K562 (cell line): Measurements from ENCODE around the gene PRKACA. TPM values are rescaled to one million over a fixed set of nuclear protein-coding genes. Genes with fewer than 3 reads are reported as not detected.

Source experiments
- ATAC-seq: fragments of 200-7000 bp; cut with Tn5 transposase; 3 replicates; pipeline ENCODE4 v1.9.1; 2020; ENCODE audit warnings: moderate library complexity
- BruUV-seq: library from RNA; stranded (reverse); fragments of 400-500 nt; replicated peaks from 2 replicates; lab custom pipeline; 2021; lab: Mats Ljungman, UMichigan
- CTCF ChIA-PET: fragments of 300-600 bp; formaldehyde crosslinking; extraction: SDS; loops from one replicate; lab custom pipeline; 2021; ENCODE audit warnings: low intra/inter-chr PET ratio; lab: Yijun Ruan, JAX
- POLR2A ChIA-PET: fragments of 300-600, 350-650 bp; sonication (Branson Sonifier 250); formaldehyde crosslinking; extraction: SDS; loops from one replicate; lab custom pipeline; 2021; ENCODE audit warnings: antibody characterized with exemption, inconsistent platforms; lab: Yijun Ruan, JAX
- DNase-seq, 4 experiments: peaks; one replicate each; pipeline versions ENCODE4 v3.0.0 to v3.0.0-alpha.2; 2011 to 2018; ENCODE audit warnings: low spot score in 3 of 4, mixed read lengths in 3 of 4; ENCODE audit errors: extremely low read depth in 1 of 4
- FAIRE-seq: peaks from 2 replicates; lab custom pipeline; 2011; peaks lifted over from hg19 to GRCh38; lab: Jason Lieb, UNC
- H2AFZ ChIP-seq: 2 replicates; pipeline ENCODE4 v1.6.0; 2011; ENCODE audit warnings: low read depth, low read length, control low read depth, inconsistent platforms
- H3K27ac ChIP-seq: fragments of 200-600 bp; 3 replicates; pipeline ENCODE4 v1.8.0; 2011; ENCODE audit warnings: low read depth, mild to moderate bottlenecking, control low read depth, inconsistent platforms, low read length, moderate library complexity, mixed read lengths; ENCODE audit errors: extremely low read depth
- H3K27me3 ChIP-seq, 2 experiments: fragments of 300-600 bp in 1 of 2; 2 replicates in 1 of 2; 3 replicates in 1 of 2; pipeline versions ENCODE4 v1.6.0 to v1.8.0; 2011; ENCODE audit warnings: inconsistent platforms in 2 of 2, low read length in 2 of 2, mild to moderate bottlenecking in 1 of 2, mixed read lengths in 1 of 2, moderate library complexity in 1 of 2; ENCODE audit not compliant: control insufficient read depth in 2 of 2, insufficient read depth in 2 of 2
- H3K36me3 ChIP-seq: fragments of 300-600 bp; 3 replicates; pipeline ENCODE4 v1.8.0; 2011; ENCODE audit warnings: mild to moderate bottlenecking, low read length, inconsistent platforms; ENCODE audit not compliant: control insufficient read depth, insufficient read depth
- H3K4me1 ChIP-seq, 2 experiments: fragments of 200-600 bp in 1 of 2; replicated peaks in 1 of 2; 2 replicates in 1 of 2; 3 replicates in 1 of 2; pipeline versions ENCODE4 v1.5.1 to v1.8.0; 2011; ENCODE audit warnings: inconsistent platforms in 2 of 2, low read length in 2 of 2, mild to moderate bottlenecking in 1 of 2, mixed read lengths in 1 of 2, moderate library complexity in 1 of 2; ENCODE audit not compliant: control insufficient read depth in 2 of 2, insufficient read depth in 2 of 2
- H3K4me2 ChIP-seq: 2 replicates; pipeline ENCODE4 v1.6.1; 2011; ENCODE audit warnings: low read length, control low read depth, inconsistent platforms, mixed read lengths; ENCODE audit not compliant: insufficient read depth
- H3K4me3 ChIP-seq: fragments of 200-600 bp; sonication (generic), shearing (Covaris generic); 2 replicates; pipeline ENCODE4 v1.5.1; 2016; ENCODE audit warnings: control low read depth, inconsistent platforms
- H3K79me2 ChIP-seq: fragments of 200-600 bp; 3 replicates; pipeline ENCODE4 v1.8.0; 2011; ENCODE audit warnings: low read length, inconsistent platforms; ENCODE audit not compliant: control insufficient read depth, insufficient read depth
- H3K9ac ChIP-seq, 2 experiments: 2 replicates each; pipeline versions ENCODE4 v1.6.0 to v1.6.1; 2011; ENCODE audit warnings: low read depth in 2 of 2, low read length in 2 of 2, control low read depth in 1 of 2, inconsistent platforms in 1 of 2, mild to moderate bottlenecking in 1 of 2, mixed read lengths in 1 of 2; ENCODE audit not compliant: insufficient read depth in 1 of 2
- H3K9me1 ChIP-seq: one replicate; pipeline ENCODE4 v1.6.0; 2011; ENCODE audit warnings: inconsistent platforms, mild to moderate bottlenecking, low read length, moderate library complexity; ENCODE audit not compliant: control insufficient read depth, insufficient read depth
- H3K9me3 ChIP-seq: replicated peaks from 2 replicates; pipeline ENCODE4 v1.5.1; 2011; ENCODE audit warnings: low read depth, low read length, inconsistent platforms; ENCODE audit not compliant: control insufficient read depth, insufficient read depth
- H4K20me1 ChIP-seq: replicated peaks from 2 replicates; pipeline ENCODE4 v1.6.1; 2011; ENCODE audit warnings: low read length, inconsistent platforms, mixed read lengths; ENCODE audit not compliant: control insufficient read depth, insufficient read depth
- CHD4 ChIP-seq: fragments of 200-600 bp; sonication (generic); IDR thresholded peaks from 3 replicates; pipeline ENCODE4 v1.6.1; 2012; ENCODE audit warnings: low read depth, mild to moderate bottlenecking, mixed read lengths, low read length, inconsistent platforms; ENCODE audit not compliant: insufficient read depth, insufficient replicate concordance, poor library complexity, severe bottlenecking
- ILK ChIP-seq: fragments of 450-650 bp; IDR thresholded peaks from 2 replicates; pipeline ENCODE4 v1.6.1; 2016; ENCODE audit warnings: missing genetic modification characterization, low read depth, mild to moderate bottlenecking, missing compliant biosample characterization, moderate library complexity, borderline replicate concordance
- RBBP5 ChIP-seq: fragments of 200-600 bp; sonication (generic); IDR thresholded peaks from 2 replicates; pipeline ENCODE4 v1.6.1; 2012; ENCODE audit warnings: borderline replicate concordance, mild to moderate bottlenecking, low read length, control low read depth, inconsistent platforms; ENCODE audit not compliant: insufficient read depth, poor library complexity, severe bottlenecking
- RBM25 ChIP-seq: fragments of 200-400 bp; formaldehyde crosslinking; IDR thresholded peaks from 2 replicates; pipeline ENCODE4 v1.6.1; 2018; ENCODE audit warnings: low read length, low read depth, moderate library complexity; ENCODE audit not compliant: severe bottlenecking
- SREBF1 ChIP-seq: fragments of 150-350 bp; IDR thresholded peaks from 2 replicates; pipeline ENCODE4 v1.6.1; 2014; ENCODE audit warnings: antibody characterized with exemption, low read depth, low read length, borderline replicate concordance
- ZKSCAN1 ChIP-seq: fragments of 150-350 bp; IDR thresholded peaks from 2 replicates; pipeline ENCODE4 v1.6.1; 2016; ENCODE audit warnings: low read depth, low read length
- ZSCAN29 ChIP-seq: fragments of 450-650 bp; IDR thresholded peaks from 2 replicates; pipeline ENCODE4 v1.6.1; 2017
- WGBS: fragments of 100-300 bp; shearing (Covaris generic); methylation state at CpG from one replicate; pipeline ENCODE4 v1.1.6; 2016; ENCODE audit warnings: low coverage, mixed read lengths; ENCODE audit not compliant: insufficient coverage; ENCODE audit errors: missing lambda C conversion rate; 5-methylcytosine and 5-hydroxymethylcytosine counted together
- in situ Hi-C: fragments of 300-500 bp; cut with MboI; formaldehyde crosslinking; loops from 4 replicates; pipeline ENCODE4 v1.15.0; 2018; ENCODE audit warnings: inconsistent platforms, mixed read lengths
- intact Hi-C: fragments of 100-400 bp; cut with micrococcal nuclease; formaldehyde crosslinking; loops from 2 replicates; pipeline ENCODE4 v1.14.2; 2022
- polyA plus RNA-seq, 8 experiments: library from polyadenylated mRNA; depleted of rRNA in 4 of 8; stranded (reverse) in 5 of 8; unstranded in 3 of 8; fragments of >200 nt; fragmentation: Nextera tagmentation in 2 of 8; fragmentation: Illumina TruSeq in 1 of 8; extraction: Ambion mirVana in 2 of 8; extraction: Trizol in 1 of 8; gene quantifications; 2 replicates each; pipeline versions ENCODE4 v1.2.1 to v1.2.3, GENCODE V29; 2011 to 2014; ENCODE audit warnings: inconsistent platforms in 1 of 8, missing spikeins in 1 of 8
- total RNA-seq, 7 experiments: library from RNA; depleted of rRNA in 6 of 7; stranded (reverse); fragments of >200 nt in 6 of 7; fragmentation: Illumina TruSeq in 2 of 7; extraction: Trizol in 2 of 7; gene quantifications; 2 replicates each; pipeline versions ENCODE4 v1.2.1 to v1.2.3, GENCODE V29; 2011 to 2021; ENCODE audit warnings: low replicate concordance in 1 of 7
- TF ChIP-seq, protein P1 (sequence below): fragments of 200-800 bp; sonication (Bioruptor generic); IDR thresholded peaks from 2 replicates; pipeline ENCODE4 v1.6.1; 2017; ENCODE audit warnings: missing genetic modification characterization, missing compliant biosample characterization
- TF ChIP-seq, protein P2 (sequence below), 2 experiments: fragments of 450-650 bp; formaldehyde crosslinking in 1 of 2; IDR thresholded peaks; 2 replicates each; pipeline versions ENCODE4 v1.4.0 to v1.6.1; 2014 to 2020; ENCODE audit warnings: mild to moderate bottlenecking in 2 of 2, borderline replicate concordance in 1 of 2, low read depth in 1 of 2

Gene PRKACA
- total and polyA plus RNA-seq, 9 of the 15 experiments (the other 6 are each of a cell fraction or from before 2014, with no cell fraction given) = 1.2 to 63.1 (median 13.0) TPM

DNA sequence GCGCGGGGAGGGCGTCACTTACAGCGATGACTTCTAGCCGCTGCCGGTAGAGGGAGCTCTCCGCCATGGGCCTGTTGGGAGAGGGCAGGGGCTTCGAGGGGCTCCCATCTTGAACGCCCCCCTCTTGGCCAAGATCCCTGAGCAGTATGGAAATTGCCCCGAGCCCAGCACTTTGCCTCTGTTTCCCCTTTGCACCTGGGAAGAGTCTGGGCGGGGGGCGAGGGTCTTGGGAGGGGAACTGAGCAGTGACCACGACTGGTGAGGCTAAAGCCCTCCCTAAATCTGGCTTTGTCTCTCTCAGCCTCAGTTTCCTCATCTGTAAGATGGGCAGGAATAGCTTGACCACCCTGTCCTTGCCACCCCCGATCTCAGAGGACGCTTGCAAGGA is 58.5 kb downstream of the PRKACA start:
- H3K79me2 ChIP-seq = no peaks in the 10 kb centered on the region
- peak overlapping the region in 1 of 2 experiments; percentile 22; a peak in 1 of 4 replicates for H3K9ac ChIP-seq
- no peaks in the 10 kb centered on the region for H3K9me3 ChIP-seq
- H4K20me1 ChIP-seq = no peaks in the 10 kb centered on the region
- intact Hi-C loops = no loop called here
- ATAC-seq (peak; percentile 55; the same call in 2 of the 3 replicates), DNase-seq (peak; percentile 60 to 65 (median 62)), FAIRE-seq (peak; percentile 52)
- H3K27ac ChIP-seq = no peak overlapping the region
- H2AFZ ChIP-seq = peak overlapping the region; percentile 67
- no peaks in the 10 kb centered on the region for H3K9me1 ChIP-seq
- ChIA-PET CTCF (interaction anchor here (1.4 kb wide), 1 partner anchor 179 kb away, joined by 3 read pairs; no protein-coding TSS in a partner anchor), POLR2A (interaction anchor here (0.6 to 2.4 kb wide), 5 partner anchors 27 to 174 kb away, joined by 3 to 8 read pairs (median 4); partner anchors contain the start of genes DCAF15 and IL27RA)
- no TSS peak for BruUV-seq
- in situ Hi-C loops = loop anchor here (25.0 kb wide), 1 partner anchor 472 kb away; no protein-coding TSS in a partner anchor
- H3K4me2 ChIP-seq = peak overlapping the region; percentile 33; the same call in 1 of the 2 replicates
- H3K4me3 ChIP-seq = no peak overlapping the region
- H3K36me3 ChIP-seq = no peaks in the 10 kb centered on the region
- no peaks in the 10 kb centered on the region for H3K27me3 ChIP-seq
- 19% methylated on average over 15 of the region's 15 CpGs for WGBS
- peaks cover 36 to 61% of the 10 kb centered on the region in 2 experiments for H3K4me1 ChIP-seq
- TF ChIP-seq ZKSCAN1 (no peak), ZSCAN29 (no peak), ILK (tag) (no peak), RBM25 (peak; percentile 23), CHD4 (peak; percentile 50), SREBF1 (no peak), RBBP5 (no peak)
- TF ChIP-seq, protein P1, sequence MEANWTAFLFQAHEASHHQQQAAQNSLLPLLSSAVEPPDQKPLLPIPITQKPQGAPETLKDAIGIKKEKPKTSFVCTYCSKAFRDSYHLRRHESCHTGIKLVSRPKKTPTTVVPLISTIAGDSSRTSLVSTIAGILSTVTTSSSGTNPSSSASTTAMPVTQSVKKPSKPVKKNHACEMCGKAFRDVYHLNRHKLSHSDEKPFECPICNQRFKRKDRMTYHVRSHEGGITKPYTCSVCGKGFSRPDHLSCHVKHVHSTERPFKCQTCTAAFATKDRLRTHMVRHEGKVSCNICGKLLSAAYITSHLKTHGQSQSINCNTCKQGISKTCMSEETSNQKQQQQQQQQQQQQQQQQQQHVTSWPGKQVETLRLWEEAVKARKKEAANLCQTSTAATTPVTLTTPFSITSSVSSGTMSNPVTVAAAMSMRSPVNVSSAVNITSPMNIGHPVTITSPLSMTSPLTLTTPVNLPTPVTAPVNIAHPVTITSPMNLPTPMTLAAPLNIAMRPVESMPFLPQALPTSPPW (CRISPR knock-in tag) = 0 out of 2 replicates have a peak, but pooled peaks have one; percentile 24
- TF ChIP-seq, protein P2, sequence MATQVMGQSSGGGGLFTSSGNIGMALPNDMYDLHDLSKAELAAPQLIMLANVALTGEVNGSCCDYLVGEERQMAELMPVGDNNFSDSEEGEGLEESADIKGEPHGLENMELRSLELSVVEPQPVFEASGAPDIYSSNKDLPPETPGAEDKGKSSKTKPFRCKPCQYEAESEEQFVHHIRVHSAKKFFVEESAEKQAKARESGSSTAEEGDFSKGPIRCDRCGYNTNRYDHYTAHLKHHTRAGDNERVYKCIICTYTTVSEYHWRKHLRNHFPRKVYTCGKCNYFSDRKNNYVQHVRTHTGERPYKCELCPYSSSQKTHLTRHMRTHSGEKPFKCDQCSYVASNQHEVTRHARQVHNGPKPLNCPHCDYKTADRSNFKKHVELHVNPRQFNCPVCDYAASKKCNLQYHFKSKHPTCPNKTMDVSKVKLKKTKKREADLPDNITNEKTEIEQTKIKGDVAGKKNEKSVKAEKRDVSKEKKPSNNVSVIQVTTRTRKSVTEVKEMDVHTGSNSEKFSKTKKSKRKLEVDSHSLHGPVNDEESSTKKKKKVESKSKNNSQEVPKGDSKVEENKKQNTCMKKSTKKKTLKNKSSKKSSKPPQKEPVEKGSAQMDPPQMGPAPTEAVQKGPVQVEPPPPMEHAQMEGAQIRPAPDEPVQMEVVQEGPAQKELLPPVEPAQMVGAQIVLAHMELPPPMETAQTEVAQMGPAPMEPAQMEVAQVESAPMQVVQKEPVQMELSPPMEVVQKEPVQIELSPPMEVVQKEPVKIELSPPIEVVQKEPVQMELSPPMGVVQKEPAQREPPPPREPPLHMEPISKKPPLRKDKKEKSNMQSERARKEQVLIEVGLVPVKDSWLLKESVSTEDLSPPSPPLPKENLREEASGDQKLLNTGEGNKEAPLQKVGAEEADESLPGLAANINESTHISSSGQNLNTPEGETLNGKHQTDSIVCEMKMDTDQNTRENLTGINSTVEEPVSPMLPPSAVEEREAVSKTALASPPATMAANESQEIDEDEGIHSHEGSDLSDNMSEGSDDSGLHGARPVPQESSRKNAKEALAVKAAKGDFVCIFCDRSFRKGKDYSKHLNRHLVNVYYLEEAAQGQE (IDR thresholded peaks at IDR 0.05; ENCODE audit: borderline replicate concordance) = no peak
- TF ChIP-seq, protein P2 (CRISPR knock-in tag; IDR thresholded peaks at IDR 0.05; ENCODE audit: low read depth) = no peak
